Upper lobe of left lung (tissue), 6 donors: ENCODE data around the gene FAM185A. TPM values are rescaled to one million over a fixed set of nuclear protein-coding genes. Genes with fewer than 3 reads are reported as not detected.
A peak's percentile ranks its signal among the peaks of the same experiment; 100 is the strongest.
"Not testable (repeated sequence)": the region's sequence is repeated elsewhere in the genome, so short reads cannot be mapped to it uniquely, and the experiment has no call there.

Experiments used
- ATAC-seq, 2 donors: fragments of 200-7000 bp; cut with Tn5 transposase; one replicate each; pipeline ENCODE4 v1.9.1; 2022; ENCODE audit warnings: mild to moderate bottlenecking in 2 of 2, moderate library complexity in 2 of 2; ENCODE audit not compliant: low FRiP score in 2 of 2
- DNase-seq, 2 donors: peaks; one replicate each; pipeline ENCODE4 v3.0.0-alpha.2; 2019 to 2020
- H3K27ac ChIP-seq, 4 donors: fragments of 200-600 bp; sonication (generic); one replicate each; pipeline ENCODE4 v1.5.1; 2016 to 2019
- H3K27me3 ChIP-seq, 4 donors: fragments of 200-600 bp; sonication (generic); one replicate each; pipeline ENCODE4 v1.5.1; 2017 to 2019
- H3K36me3 ChIP-seq, 4 donors: fragments of 200-600 bp; sonication (generic); one replicate each; pipeline ENCODE4 v1.5.1; 2016 to 2019
- H3K4me1 ChIP-seq, 4 donors: fragments of 200-600 bp; sonication (generic); one replicate each; pipeline ENCODE4 v1.5.1; 2018 to 2019
- H3K4me3 ChIP-seq, 4 donors: fragments of 200-600 bp; sonication (generic); one replicate each; pipeline ENCODE4 v1.5.1; 2017 to 2019; ENCODE audit warnings: mild to moderate bottlenecking in 2 of 4, moderate library complexity in 1 of 4
- H3K9me3 ChIP-seq, 4 donors: fragments of 200-600 bp; sonication (generic); one replicate each; pipeline ENCODE4 v1.5.1; 2018 to 2019
- CTCF ChIP-seq, 6 experiments: fragments of 450-650 bp in 4 of 6; fragments of 200-600 bp in 2 of 6; sonication (generic) in 2 of 6; IDR thresholded peaks; one replicate each; pipeline ENCODE4 v1.5.1; 2016 to 2019; ENCODE audit warnings: antibody characterized with exemption in 6 of 6
- EP300 ChIP-seq, 4 donors: sonication (generic); formaldehyde crosslinking; IDR thresholded peaks; one replicate each; pipeline ENCODE4 v1.5.1; 2017; ENCODE audit warnings: antibody characterized with exemption in 4 of 4, control low read depth in 2 of 4
- POLR2A ChIP-seq, 4 donors: fragments of 450-650 bp; IDR thresholded peaks; one replicate each; pipeline ENCODE4 v1.5.1; 2016 to 2017; ENCODE audit warnings: antibody characterized with exemption in 4 of 4, mild to moderate bottlenecking in 2 of 4
- POLR2AphosphoS5 ChIP-seq, 2 donors: sonication (generic); formaldehyde crosslinking; IDR thresholded peaks; one replicate each; pipeline ENCODE4 v1.5.1; 2017; ENCODE audit warnings: antibody characterized with exemption in 2 of 2
- WGBS, 2 donors: methylation state at CpG; one replicate each; pipeline ENCODE4 v1.1.5; 2017 to 2018; 5-methylcytosine and 5-hydroxymethylcytosine counted together
- total RNA-seq, 6 donors: library from RNA; depleted of rRNA in 4 of 6; stranded (reverse); fragments of >200 nt in 4 of 6; gene quantifications; one replicate each; pipeline versions ENCODE4 v1.1.0 to v1.2.1, GENCODE V29; 2016 to 2021
- donor health status: DM: no; HTN: no; CAD: no; lungs with moderate emphysema.
- donor health status: DM: no; HTN: yes; CAD: no; lungs with severe emphysema.

FAM185A gene
- total RNA-seq, 6 donors from 2014 or later: 6.2 to 55.5 (median 13.5) TPM

- no peaks in the 10 kb centered on the region for H3K36me3 ChIP-seq
- peak in 1 of 2 donors; percentile 69 for ATAC-seq
- 71 to 76% methylated on average over 1 of the region's 1 CpG for WGBS, 2 donors
- no peaks in the 10 kb centered on the region for H3K9me3 ChIP-seq
- H3K4me3 ChIP-seq: no peak overlapping the region
- H3K27ac ChIP-seq: no peak overlapping the region
- H3K27me3 ChIP-seq: no peaks in the 10 kb centered on the region
- no peak for TF ChIP-seq CTCF (IDR thresholded peaks at IDR 0.05)
- no peak for TF ChIP-seq POLR2A (IDR thresholded peaks at IDR 0.05)
- no peak for TF ChIP-seq EP300 (IDR thresholded peaks at IDR 0.05)
- no peak for TF ChIP-seq POLR2AphosphoS5 (IDR thresholded peaks at IDR 0.05)
- H3K4me1 ChIP-seq: no peaks in the 10 kb centered on the region
- DNase-seq: no peak
Observed at GRCh38 chr7:102834999-102835398, 86.2 kb downstream of the FAM185A start.

GRCh38 chr7:102836191-102836919, 87.6 kb downstream of the FAM185A start:
- WGBS, 2 donors: 83 to 84% methylated on average over 6 of the region's 6 CpGs
- Histone ChIP-seq H3K27ac (no peak overlapping the region), H3K9me3 (no peaks in the 10 kb centered on the region), H3K4me1 (no peaks in the 10 kb centered on the region), H3K36me3 (no peaks in the 10 kb centered on the region), H3K4me3 (no peak overlapping the region), H3K27me3 (no peaks in the 10 kb centered on the region)
- TF ChIP-seq EP300 (IDR thresholded peaks at IDR 0.05) (no peak), CTCF (IDR thresholded peaks at IDR 0.05) (no peak), POLR2A (IDR thresholded peaks at IDR 0.05) (no peak), POLR2AphosphoS5 (IDR thresholded peaks at IDR 0.05) (no peak)
- DNase-seq (no peak), ATAC-seq (peak in 1 of 2 donors; percentile 90)

GRCh38 chr7:102836977-102837376, 88.2 kb downstream of the FAM185A start:
- no peaks in the 10 kb centered on the region for H3K4me1 ChIP-seq
- no peak overlapping the region for H3K4me3 ChIP-seq
- no peaks in the 10 kb centered on the region for H3K27me3 ChIP-seq
- WGBS, 2 donors: 85 to 89% methylated on average over 1 of the region's 1 CpG
- ATAC-seq: no peak
- H3K9me3 ChIP-seq: no peaks in the 10 kb centered on the region
- TF ChIP-seq EP300 (IDR thresholded peaks at IDR 0.05): no peak
- no peak for TF ChIP-seq POLR2A (IDR thresholded peaks at IDR 0.05)
- TF ChIP-seq CTCF (IDR thresholded peaks at IDR 0.05): no peak
- TF ChIP-seq POLR2AphosphoS5 (IDR thresholded peaks at IDR 0.05): no peak
- no peaks in the 10 kb centered on the region for H3K36me3 ChIP-seq
- no peak for DNase-seq
- no peak overlapping the region for H3K27ac ChIP-seq

- Histone ChIP-seq H3K27ac (no peak overlapping the region), H3K4me1 (no peaks in the 10 kb centered on the region), H3K27me3 (no peaks in the 10 kb centered on the region), H3K36me3 (no peaks in the 10 kb centered on the region), H3K4me3 (no peak overlapping the region), H3K9me3 (no peaks in the 10 kb centered on the region)
- WGBS, 2 donors: 81 to 88% methylated on average over 3 of the region's 3 CpGs
- no peak for DNase-seq
- ATAC-seq: no peak
- TF ChIP-seq POLR2A (IDR thresholded peaks at IDR 0.05) (no peak), POLR2AphosphoS5 (IDR thresholded peaks at IDR 0.05) (no peak), EP300 (IDR thresholded peaks at IDR 0.05) (no peak), CTCF (IDR thresholded peaks at IDR 0.05) (no peak)
Observed at GRCh38 chr7:102837802-102838201, 89.0 kb downstream of the FAM185A start.

GRCh38 chr7:102838572-102839101, 89.8 kb downstream of the FAM185A start:
- H3K4me1 ChIP-seq, H3K4me3 ChIP-seq, H3K9me3 ChIP-seq, H3K27ac ChIP-seq, H3K36me3 ChIP-seq, DNase-seq, H3K27me3 ChIP-seq, ATAC-seq: not testable (repeated sequence)
- WGBS, 2 donors: 86 to 92% methylated on average over 10 of the region's 10 CpGs
